Measurements from ENCODE around the gene METTL18.
"Not testable (repeated sequence)": the region's sequence is repeated elsewhere in the genome, so short reads cannot be mapped to it uniquely, and the experiment has no call there.

METTL18 gene

DNA sequence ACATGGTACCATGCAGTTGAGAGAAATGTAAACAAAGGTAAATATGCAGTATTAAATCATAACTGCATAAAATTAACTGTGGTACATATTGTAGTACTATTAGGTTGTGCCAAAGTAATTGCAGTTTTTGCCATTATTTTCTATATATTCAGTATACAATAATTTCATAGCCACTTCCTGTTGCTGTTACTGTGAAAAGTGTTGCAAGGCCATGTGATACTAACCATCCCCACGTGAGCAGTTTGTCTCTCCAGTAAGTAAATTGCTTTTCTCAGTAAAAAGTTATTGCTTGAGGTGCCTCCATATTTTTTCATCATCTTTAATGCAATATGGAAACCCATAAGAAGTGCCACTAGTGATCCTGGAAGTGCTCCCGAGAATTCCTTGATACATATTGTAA, 19.6 kb upstream of the METTL18 start:
- ATAC-seq (ENCODE audit: insufficient read depth, low read depth) = peak; percentile 35; the same call in 1 of the 3 replicates
- peaks cover 88% of the 10 kb centered on the region for H3K36me3 ChIP-seq (ENCODE audit: insufficient read depth, low read length)

DNA sequence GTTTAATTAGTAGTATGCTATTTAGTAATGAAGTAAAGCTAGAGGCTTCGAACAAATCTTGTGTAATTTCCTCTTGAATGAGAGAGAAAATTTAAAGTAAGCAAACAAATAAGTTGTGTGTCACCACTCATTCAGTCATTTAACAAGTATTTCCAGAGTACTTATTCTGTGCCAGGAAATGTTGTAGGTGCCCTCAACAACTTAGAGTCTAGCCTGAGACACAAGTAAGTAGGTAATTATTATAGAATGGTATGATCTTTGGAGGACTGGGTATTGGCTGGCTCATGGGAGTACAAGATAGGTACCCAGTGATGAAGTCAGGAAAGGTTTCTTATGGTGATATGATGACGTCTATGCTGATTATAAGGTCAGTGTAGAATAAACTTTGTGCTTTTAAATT, 17.4 kb upstream of the METTL18 start:
- Histone ChIP-seq H4K20me1 (ENCODE audit: insufficient read depth, low read length) (no peaks in the 10 kb centered on the region), H3K79me2 (ENCODE audit: insufficient read depth, low read length) (peaks cover 27% of the 10 kb centered on the region; the same call in 1 of the 2 replicates), H3K4me3 (ENCODE audit: low read depth in 1 of 2, low read length in 2 of 2) (no peak overlapping the region), H3K27ac (ENCODE audit: low read length) (no peak overlapping the region), H2AFZ (ENCODE audit: low read depth, low read length) (no peak overlapping the region), H3K4me2 (ENCODE audit: insufficient read depth, low read length) (no peak overlapping the region), H3K27me3 (ENCODE audit: insufficient read depth, low read length, poor library complexity) (no peaks in the 10 kb centered on the region), H3K9me3 (ENCODE audit: insufficient read depth, low read length, severe bottlenecking) (peaks cover 9% of the 10 kb centered on the region), H3K36me3 (ENCODE audit: insufficient read depth, low read length) (peaks cover 89% of the 10 kb centered on the region), H3K4me1 (ENCODE audit: insufficient read depth, low read length) (no peaks in the 10 kb centered on the region), H3K9ac (ENCODE audit: low read depth, low read length) (no peak overlapping the region)
- DNase-seq (no peak), ATAC-seq (ENCODE audit: insufficient read depth, low read depth) (no peak)
- TF ChIP-seq CTCF (IDR thresholded peaks at IDR 0.05; ENCODE audit: borderline replicate concordance, extremely low read depth, low read length, poor library complexity, severe bottlenecking) = no peak
- TF ChIP-seq EZH2 (IDR thresholded peaks at IDR 0.05; ENCODE audit: borderline replicate concordance, low read depth, low read length, severe bottlenecking) = no peak

More for the DNA sequence above, 19.6 kb upstream of the METTL18 start:
- H3K4me2 ChIP-seq (ENCODE audit: insufficient read depth, low read length) = no peak overlapping the region
- H3K4me3 ChIP-seq (ENCODE audit: low read depth in 1 of 2, low read length in 2 of 2) = no peak overlapping the region
- H2AFZ ChIP-seq (ENCODE audit: low read depth, low read length) = no peak overlapping the region
- peaks cover 30% of the 10 kb centered on the region; the same call in 1 of the 2 replicates for H3K79me2 ChIP-seq (ENCODE audit: insufficient read depth, low read length)
- no peak overlapping the region for H3K9ac ChIP-seq (ENCODE audit: low read depth, low read length)
- TF ChIP-seq EZH2 (IDR thresholded peaks at IDR 0.05; ENCODE audit: borderline replicate concordance, low read depth, low read length, severe bottlenecking) = no peak
- no peak for DNase-seq
- H3K9me3 ChIP-seq (ENCODE audit: insufficient read depth, low read length, severe bottlenecking) = peaks cover 9% of the 10 kb centered on the region
- no peaks in the 10 kb centered on the region for H4K20me1 ChIP-seq (ENCODE audit: insufficient read depth, low read length)
- no peak overlapping the region for H3K27ac ChIP-seq (ENCODE audit: low read length)
- H3K4me1 ChIP-seq (ENCODE audit: insufficient read depth, low read length) = no peaks in the 10 kb centered on the region
- no peaks in the 10 kb centered on the region for H3K27me3 ChIP-seq (ENCODE audit: insufficient read depth, low read length, poor library complexity)

DNA sequence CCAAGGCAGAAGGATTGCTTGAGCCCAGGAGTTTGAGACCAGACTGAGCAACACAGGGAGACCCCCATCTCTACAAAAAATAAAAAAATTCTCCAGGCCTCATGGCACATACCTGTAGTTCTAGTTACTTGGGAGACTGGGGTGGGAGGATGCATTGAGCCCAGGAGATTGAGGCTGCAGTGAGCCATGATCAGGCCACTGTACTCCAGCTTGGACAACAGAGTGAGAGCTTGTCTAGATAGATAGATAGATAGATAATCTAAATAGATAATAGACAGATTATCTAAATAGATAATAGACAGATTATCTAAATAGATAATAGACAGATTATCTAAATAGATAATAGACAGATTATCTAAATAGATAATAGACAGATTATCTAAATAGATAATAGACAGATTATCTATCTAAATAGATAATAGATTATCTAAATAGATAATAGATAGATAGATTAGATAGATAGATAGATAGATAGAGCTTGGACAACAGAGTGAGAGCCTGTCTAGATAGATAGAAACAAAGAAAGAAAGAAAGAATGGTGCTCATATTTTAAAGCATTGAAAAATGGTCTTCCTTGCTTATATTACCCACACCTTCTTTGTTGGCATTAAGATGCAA, 16.8 kb upstream of the METTL18 start:
- peaks cover 89% of the 10 kb centered on the region for H3K36me3 ChIP-seq (ENCODE audit: insufficient read depth, low read length)
- H3K27ac ChIP-seq (ENCODE audit: low read length); H2AFZ ChIP-seq (ENCODE audit: low read depth, low read length); ATAC-seq (ENCODE audit: insufficient read depth, low read depth); H3K9ac ChIP-seq (ENCODE audit: low read depth, low read length); H4K20me1 ChIP-seq (ENCODE audit: insufficient read depth, low read length); H3K4me3 ChIP-seq (ENCODE audit: low read depth in 1 of 2, low read length in 2 of 2); H3K4me2 ChIP-seq (ENCODE audit: insufficient read depth, low read length); DNase-seq; H3K9me3 ChIP-seq (ENCODE audit: insufficient read depth, low read length, severe bottlenecking); H3K4me1 ChIP-seq (ENCODE audit: insufficient read depth, low read length); H3K27me3 ChIP-seq (ENCODE audit: insufficient read depth, low read length, poor library complexity): not testable (repeated sequence)
- peaks cover 27% of the 10 kb centered on the region; the same call in 1 of the 2 replicates for H3K79me2 ChIP-seq (ENCODE audit: insufficient read depth, low read length)

GRCh38 chr1:169809370-169810095, 14.8 kb upstream of the METTL18 start:
- no peak overlapping the region for H3K27ac ChIP-seq (ENCODE audit: low read length)
- TF ChIP-seq CTCF (IDR thresholded peaks at IDR 0.05; ENCODE audit: borderline replicate concordance, extremely low read depth, low read length, poor library complexity, severe bottlenecking) (peak; percentile 63), EZH2 (IDR thresholded peaks at IDR 0.05; ENCODE audit: borderline replicate concordance, low read depth, low read length, severe bottlenecking) (no peak)
- H3K4me3 ChIP-seq (ENCODE audit: low read depth in 1 of 2, low read length in 2 of 2) = no peak overlapping the region
- no peak overlapping the region for H3K9ac ChIP-seq (ENCODE audit: low read depth, low read length)
- no peaks in the 10 kb centered on the region for H4K20me1 ChIP-seq (ENCODE audit: insufficient read depth, low read length)
- H3K9me3 ChIP-seq (ENCODE audit: insufficient read depth, low read length, severe bottlenecking) = no peaks in the 10 kb centered on the region
- H3K36me3 ChIP-seq (ENCODE audit: insufficient read depth, low read length) = peaks cover 91% of the 10 kb centered on the region
- H2AFZ ChIP-seq (ENCODE audit: low read depth, low read length) = no peak overlapping the region
- H3K27me3 ChIP-seq (ENCODE audit: insufficient read depth, low read length, poor library complexity) = no peaks in the 10 kb centered on the region
- peaks cover 21% of the 10 kb centered on the region; the same call in 1 of the 2 replicates for H3K79me2 ChIP-seq (ENCODE audit: insufficient read depth, low read length)
- no peak overlapping the region for H3K4me2 ChIP-seq (ENCODE audit: insufficient read depth, low read length)
- DNase-seq = no peak
- H3K4me1 ChIP-seq (ENCODE audit: insufficient read depth, low read length) = no peaks in the 10 kb centered on the region
- peak; percentile 56; the same call in 2 of the 3 replicates for ATAC-seq (ENCODE audit: insufficient read depth, low read depth)
